Measurements from ENCODE around the gene ADRA2B.
"Not testable (repeated sequence)": the region's sequence is repeated elsewhere in the genome, so short reads cannot be mapped to it uniquely, and the experiment has no call there.

ADRA2B gene

GRCh38 chr2:96089356-96090195 is 26.8 kb downstream of the ADRA2B start:
- DNase-seq (ENCODE audit: low read depth in 3 of 3) = no peak

- no peak for DNase-seq (ENCODE audit: low read depth in 3 of 3)
Observed at GRCh38 chr2:96088340-96089335, 27.7 kb downstream of the ADRA2B start.

- no peak for DNase-seq (ENCODE audit: low read depth in 3 of 3)
Observed at GRCh38 chr2:96087130-96087529, 29.2 kb downstream of the ADRA2B start.

- no peak for DNase-seq (ENCODE audit: low read depth in 3 of 3)
Observed at GRCh38 chr2:96085541-96086355, 30.6 kb downstream of the ADRA2B start.

- not testable (repeated sequence) for DNase-seq (ENCODE audit: low read depth in 3 of 3)
Observed at GRCh38 chr2:96084858-96085518, 31.4 kb downstream of the ADRA2B start.

GRCh38 chr2:96083989-96084857 is 32.1 kb downstream of the ADRA2B start:
- DNase-seq (ENCODE audit: low read depth in 3 of 3) = no peak

- DNase-seq (ENCODE audit: low read depth in 3 of 3) = no peak
Observed at GRCh38 chr2:96083064-96083939, 33.1 kb downstream of the ADRA2B start.

GRCh38 chr2:96082211-96083063 is 33.9 kb downstream of the ADRA2B start:
- no peak for DNase-seq (ENCODE audit: low read depth in 3 of 3)

- no peak for DNase-seq (ENCODE audit: low read depth in 3 of 3)
Observed at GRCh38 chr2:96081042-96081441, 35.3 kb downstream of the ADRA2B start.

GRCh38 chr2:96075199-96075771 is 41.1 kb downstream of the ADRA2B start:
- DNase-seq (ENCODE audit: low read depth in 3 of 3) = no peak

- DNase-seq (ENCODE audit: low read depth in 3 of 3) = no peak
Observed at GRCh38 chr2:96074156-96074555, 42.2 kb downstream of the ADRA2B start.

- DNase-seq (ENCODE audit: low read depth in 3 of 3) = no peak
Observed at GRCh38 chr2:96073170-96073775, 43.1 kb downstream of the ADRA2B start.

GRCh38 chr2:96072746-96073145 is 43.6 kb downstream of the ADRA2B start:
- no peak for DNase-seq (ENCODE audit: low read depth in 3 of 3)

- not testable (repeated sequence) for DNase-seq (ENCODE audit: low read depth in 3 of 3)
Observed at GRCh38 chr2:96071977-96072491, 44.3 kb downstream of the ADRA2B start.

GRCh38 chr2:96071087-96071976 is 45.0 kb downstream of the ADRA2B start:
- DNase-seq (ENCODE audit: low read depth in 3 of 3) = not testable (repeated sequence)

GRCh38 chr2:96070351-96070750 is 46.0 kb downstream of the ADRA2B start:
- DNase-seq (ENCODE audit: low read depth in 3 of 3) = not testable (repeated sequence)
